DMS153 (cell line): ENCODE results near the gene GFER.
"Not testable (repeated sequence)": the region's sequence is repeated elsewhere in the genome, so short reads cannot be mapped to it uniquely, and the experiment has no call there.

Experiments used
- DNase-seq: peaks from one replicate; lab custom pipeline; 2025; lab: John Stamatoyannopoulos, UW

Gene GFER

DNA sequence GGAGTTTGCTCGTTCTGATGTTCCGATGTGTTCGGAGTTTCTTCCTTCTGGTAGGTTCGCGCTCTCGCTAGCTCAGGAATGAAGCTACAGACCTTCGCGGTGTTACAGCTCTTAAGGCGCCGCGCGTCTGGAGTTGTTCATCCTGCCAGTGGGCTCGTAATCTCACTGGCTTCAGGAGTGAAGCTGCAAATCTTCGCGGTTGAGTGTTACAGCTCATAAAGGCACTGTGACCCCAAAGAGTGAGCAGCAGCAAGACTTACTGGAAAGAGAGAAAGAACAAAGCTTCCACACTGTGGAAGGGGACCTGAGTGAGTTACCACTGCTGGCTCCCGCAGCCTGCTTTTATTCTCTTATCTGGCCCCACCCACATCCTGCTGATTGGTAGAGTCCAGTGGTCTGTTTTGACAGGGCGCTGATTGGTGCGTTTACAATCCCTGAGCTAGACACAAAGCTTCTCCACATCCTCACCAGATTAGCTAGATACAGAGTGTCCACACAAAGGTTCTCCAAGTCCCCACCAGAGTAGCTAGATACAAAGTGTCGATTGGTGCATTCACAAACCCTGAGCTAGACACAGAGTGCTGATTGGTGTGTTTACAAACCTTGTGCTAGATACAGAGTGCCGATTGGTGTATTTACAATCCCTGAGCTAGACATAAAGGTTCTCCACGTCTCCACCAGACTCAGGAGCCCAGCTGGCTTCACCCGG lies 26.4 kb upstream of the GFER start:
- DNase-seq: not testable (repeated sequence)

DNA sequence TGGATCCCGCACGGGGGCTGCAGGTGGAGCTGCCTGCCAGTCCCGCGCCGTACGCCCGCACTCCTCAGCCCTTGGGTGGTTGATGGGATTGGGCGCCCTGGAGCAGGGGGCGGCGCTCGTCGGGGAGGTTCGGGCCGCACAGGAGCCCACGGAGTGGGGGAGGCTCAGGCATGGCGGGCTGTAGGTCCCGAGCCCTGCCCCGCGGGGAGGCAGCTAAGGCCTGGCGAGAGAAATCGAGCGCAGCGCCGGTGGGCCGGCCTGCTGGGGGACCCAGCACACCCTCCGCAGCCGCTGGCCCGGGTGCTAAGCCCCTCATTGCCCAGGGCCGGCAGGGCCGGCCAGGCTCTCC lies 25.9 kb upstream of the GFER start:
- DNase-seq: not testable (repeated sequence)

DNA sequence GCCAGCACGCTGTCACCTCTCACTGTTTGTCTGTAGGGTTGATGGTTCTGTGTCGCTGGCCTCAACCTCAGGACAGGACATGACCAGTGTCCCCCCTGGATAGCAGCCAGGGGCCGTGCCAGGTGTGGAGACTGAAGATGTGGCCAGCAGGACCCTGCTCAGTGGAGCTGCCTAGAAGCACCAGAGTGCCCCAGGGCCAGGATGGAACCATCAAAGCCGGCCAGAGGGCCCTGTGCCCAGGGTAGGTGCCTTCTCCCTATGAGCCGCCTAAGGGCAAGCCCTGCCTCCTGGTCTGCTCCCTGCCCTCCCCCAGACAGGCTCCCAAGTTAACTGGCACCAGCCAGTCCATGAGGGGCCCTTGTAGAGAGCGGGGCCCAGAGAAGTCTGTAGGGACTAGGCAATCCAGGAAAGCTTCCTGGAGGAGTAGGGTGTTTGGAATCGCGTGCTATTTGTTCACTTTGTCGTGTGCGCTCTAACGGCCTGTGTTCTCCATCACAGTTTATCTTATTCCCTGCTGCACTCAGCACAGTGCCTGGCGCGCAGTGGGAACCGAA lies 25.2 kb upstream of the GFER start:
- no peak for DNase-seq

DNA sequence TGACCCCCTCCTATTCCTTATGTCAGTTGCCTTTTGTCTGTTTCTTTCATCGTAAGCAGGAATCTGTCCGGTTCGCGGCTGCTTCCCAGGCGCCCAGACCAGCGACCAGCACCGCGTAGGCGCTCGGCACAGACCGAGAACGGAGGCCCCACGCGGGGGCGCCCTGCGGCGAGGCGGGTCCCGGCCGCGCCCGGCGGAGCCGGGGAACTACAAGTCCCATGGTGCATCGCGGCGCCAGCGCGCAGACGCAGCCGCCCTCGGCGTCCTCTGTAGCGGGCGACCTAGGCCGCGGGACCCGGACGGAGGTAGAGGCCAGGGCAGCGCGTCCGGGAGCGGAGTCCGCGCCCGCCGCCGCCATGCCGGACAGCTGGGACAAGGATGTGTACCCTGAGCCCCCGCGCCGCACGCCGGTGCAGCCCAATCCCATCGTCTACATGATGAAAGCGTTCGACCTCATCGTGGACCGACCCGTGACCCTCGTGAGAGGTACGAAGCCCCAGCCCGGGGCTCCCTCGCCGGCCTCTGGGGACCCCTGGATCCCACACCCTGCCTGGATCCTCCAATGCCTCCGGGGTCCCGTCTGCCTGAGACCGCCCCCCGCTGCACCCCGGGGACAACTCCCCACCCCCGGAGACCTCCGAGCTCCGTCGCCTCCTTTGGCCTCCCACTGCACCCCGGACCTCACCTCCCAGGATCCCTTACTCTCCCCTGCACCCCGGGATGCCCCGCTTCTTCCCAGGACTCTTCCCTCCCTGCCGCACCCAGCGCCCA lies 24.5 kb upstream of the GFER start, which contains the start of gene NDUFB10:
TSS of gene NDUFB10 (plus strand) at position 270 of the 771 bp plus-strand sequence. CDS start at position 357, 87 bp downstream.
- DNase-seq: peak; percentile 72

DNA sequence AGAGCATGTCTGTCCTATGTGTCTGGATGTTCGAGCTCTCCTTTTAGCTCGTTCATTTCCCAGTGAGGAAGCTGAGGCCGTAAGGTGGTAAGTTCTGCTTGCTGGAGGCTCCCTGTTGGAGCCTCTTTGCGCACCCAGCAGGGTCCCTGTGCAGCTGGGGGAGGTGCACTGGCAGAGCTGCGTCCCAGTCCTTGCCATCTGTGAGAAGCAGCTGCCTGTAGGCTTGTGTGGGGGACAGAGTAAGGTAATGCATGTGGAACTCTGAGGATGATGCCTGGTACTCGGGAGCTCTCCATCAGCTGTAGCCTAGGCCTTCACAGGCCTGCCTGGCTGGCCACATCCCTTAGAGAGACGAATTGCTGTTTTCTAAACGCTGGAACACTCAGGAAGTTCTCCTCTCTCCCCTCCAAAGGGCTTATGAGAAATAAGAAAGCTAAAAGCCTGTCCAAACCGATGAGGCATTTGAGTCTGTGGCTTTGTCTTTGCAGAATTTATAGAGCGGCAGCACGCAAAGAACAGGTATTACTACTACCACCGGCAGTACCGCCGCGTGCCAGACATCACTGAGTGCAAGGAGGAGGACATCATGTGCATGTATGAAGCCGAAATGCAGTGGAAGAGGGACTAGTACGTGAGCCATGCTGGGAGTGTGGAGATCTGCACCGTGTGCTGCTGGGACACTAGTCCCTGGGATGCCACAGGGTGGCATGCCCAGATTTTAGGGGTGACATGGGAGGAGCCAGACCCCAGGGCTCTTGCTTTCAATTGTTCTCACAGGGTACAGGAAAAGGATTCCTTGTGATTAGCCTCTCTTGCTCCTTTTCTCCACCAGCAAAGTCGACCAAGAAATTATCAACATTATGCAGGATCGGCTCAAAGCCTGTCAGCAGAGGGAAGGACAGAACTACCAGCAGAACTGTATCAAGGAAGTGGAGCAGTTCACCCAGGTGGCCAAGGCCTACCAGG lies 23.0 kb upstream of the GFER start:
- DNase-seq: no peak

DNA sequence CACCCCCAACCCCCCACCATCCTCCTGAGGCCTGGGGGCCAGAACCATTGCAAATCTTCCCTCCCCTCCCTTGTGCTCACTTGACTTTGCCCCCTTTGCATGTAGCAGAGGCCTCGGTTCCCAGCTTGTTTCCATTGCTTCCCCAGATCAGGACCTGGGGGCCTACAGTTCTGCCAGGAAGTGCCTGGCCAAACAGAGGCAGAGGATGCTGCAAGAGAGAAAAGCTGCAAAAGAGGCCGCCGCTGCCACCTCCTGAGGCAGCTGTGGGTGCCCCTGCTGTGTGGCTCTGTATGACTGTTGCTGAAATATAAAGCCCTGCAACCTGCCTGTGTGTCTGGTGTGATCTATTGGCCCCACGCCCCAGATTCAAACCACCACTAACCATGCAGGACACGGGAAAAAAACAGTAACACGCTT lies 22.3 kb upstream of the GFER start:
- no peak for DNase-seq

DNA sequence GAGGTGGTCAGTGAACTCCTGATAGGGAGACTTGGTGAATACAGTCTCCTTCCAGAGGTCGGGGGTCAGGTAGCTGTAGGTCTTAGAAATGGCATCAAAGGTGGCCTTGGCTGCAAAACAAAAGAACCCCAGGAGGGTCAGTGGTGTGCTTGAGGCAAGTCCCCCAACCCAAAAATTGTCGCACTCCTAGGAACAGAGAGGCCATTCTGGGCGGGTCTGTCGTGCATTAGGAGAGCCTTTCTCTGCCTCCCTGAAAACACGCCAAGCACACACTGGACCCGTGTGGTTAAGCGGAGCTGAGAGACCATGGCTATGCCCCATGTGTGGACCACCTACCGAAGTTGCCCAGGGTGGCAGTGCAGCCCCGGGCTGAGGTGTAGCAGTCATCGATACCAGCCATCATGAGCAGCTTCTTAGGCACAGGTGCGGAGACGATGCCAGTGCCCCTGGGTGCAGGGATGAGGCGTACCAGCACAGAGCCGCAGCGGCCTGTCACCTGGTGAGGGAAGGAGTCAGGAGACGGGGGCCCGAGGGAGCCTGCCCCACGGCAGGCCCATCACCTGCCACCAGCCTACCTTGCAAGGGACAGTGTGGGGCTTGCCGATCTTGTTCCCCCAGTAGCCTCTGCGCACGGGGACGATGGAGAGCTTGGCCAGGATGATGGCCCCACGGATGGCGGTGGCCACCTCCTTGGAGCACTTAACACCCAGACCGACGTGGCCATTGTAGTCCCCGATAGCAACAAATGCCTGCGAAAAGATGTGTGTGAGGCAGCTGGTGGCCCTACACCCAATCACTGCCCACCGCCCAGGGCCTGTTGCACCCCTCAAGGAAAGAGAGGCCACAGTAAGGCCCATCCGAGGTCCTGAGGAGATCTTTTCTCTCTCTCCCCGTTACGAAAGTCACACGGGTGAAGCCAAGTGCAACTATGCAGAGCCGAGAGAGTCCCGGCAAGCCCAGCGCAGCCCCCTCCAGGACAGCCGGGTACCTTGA lies 21.5 kb upstream of the GFER start:
- DNase-seq: not testable (repeated sequence)

DNA sequence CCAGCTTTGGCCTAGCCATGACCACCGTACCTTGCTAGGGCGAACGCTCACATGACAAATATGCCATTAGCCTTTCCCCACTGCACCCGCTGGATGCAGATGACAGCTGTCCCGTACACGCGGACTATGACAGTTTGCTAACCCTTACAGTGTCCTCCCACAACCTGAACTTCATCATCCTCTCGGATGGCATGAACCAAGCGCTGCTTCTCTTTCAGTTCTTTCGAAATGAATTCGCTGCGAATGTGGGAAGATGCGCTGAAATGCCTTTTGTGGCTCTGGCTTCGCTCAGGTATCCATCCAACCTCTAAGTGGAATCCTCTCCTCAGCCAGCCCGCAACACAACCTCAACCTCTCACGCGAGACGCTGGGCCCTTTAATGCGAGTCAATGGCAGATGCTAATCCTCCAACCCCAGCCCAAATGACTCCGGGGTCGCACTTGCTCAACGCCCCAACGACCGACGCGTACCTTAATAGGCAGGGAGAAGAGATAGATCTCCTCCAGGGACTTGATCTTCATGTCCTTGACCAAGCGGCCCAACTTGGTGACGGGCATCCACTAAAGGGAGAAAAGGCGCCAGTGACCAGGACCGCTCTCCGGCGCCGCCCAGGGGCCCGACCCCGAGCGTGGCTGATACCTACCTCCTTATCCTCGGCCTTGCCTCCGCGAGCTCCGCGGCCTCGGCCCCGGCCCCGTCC lies 20.0 kb upstream of the GFER start:
- no peak for DNase-seq

DNA sequence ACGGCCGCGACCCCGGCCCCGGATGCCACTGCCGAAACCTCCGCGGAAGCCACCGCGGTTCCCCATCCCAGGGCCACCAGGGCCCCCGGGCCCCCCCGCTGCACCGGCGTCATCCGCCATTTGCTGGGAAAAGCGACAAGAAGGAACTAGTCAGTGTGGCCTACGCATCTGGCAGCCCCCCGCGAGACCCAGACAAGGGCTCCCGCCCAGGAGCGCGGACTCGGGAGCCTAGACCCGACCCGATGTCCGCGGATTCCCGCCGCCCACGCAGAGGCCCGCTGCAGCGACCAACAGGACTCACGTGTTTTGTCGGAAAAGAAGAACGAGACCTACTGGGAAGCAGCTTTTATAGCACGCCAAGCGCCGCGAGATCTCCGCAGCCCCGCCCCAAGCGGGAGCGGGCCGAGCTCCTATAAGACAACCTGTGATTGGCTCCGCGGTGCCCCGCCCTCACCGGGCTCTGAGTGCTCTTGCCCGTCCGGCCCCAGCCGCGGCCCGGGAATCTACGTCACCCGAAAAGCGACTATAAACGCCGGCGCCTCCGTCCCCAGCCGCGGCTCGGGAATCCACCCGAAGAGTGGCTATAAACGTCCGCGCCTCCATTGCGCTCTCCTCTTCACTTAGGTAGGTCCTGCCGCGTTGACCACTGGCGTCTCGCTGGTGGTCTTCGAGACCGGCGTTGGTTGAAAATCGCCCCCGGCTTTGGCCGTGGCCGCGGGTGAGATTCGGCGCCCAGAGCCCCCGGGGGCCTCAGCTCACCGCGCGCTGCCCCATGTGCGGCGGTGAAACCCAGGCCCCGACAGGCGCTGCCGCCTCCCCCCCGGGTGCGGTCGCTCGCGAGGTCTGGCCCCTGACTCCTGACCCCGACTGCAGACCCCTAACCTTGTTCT lies 19.2 kb upstream of the GFER start, which contains the start of gene RPS2:
TSS of gene RPS2 (minus strand) at position 321 of the 890 bp plus-strand sequence. CDS start at position 120, 201 bp downstream.
- peak; percentile 96 for DNase-seq

DNA sequence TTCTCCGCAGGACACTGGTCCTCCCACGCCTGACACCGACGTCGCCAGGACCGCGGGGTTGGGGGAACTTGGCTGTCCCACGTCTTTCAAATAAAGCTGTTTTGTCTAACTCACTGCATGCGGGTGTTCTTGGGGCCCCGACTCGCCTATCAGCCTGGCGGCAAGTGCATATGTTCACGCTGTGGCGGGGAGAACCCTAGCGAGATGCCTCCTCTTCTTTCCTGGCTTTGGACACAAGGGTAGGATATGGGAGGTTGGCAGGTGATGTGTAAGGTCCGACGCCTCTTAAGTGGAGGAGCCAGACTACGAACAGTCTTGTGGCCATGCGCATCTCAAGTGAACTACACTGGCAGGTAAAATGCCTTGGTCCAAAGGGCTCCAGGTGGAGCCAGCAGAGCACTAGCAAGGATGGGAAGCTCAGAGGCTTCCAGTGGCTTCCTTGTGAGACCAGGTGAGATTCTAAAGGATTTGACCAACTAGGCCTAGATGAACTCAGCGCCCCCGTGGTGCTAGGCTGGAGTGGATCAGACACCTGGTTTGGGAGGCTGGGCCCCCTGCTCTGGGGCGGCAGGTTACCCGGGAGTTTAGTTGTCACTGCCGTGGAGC lies 18.5 kb upstream of the GFER start:
- DNase-seq: no peak

DNA sequence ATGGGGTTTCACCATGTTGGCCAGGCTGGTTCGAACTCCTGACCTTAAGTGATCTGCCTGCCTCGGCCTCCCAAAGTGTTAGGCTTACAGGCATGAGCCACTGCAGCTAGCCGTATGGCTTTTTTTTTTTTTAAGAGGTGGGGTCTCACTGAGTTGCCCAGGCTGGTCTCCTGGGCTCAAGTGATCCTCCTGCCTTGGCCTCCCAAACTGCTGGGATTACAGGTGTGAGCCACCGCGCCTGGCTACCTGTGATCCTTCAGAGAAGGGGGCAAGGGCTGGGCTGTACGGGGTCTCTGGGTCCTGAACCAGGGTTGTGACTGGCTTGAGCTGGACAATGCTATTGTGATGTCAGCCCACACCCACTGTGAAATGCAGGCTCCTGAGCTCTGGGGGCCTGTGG lies 17.5 kb upstream of the GFER start, which contains the start of gene RNF151:
TSS of gene RNF151 (plus strand) at position 397 of the 400 bp plus-strand sequence. CDS start 26 bp downstream, outside the sequence.
- no peak for DNase-seq

DNA sequence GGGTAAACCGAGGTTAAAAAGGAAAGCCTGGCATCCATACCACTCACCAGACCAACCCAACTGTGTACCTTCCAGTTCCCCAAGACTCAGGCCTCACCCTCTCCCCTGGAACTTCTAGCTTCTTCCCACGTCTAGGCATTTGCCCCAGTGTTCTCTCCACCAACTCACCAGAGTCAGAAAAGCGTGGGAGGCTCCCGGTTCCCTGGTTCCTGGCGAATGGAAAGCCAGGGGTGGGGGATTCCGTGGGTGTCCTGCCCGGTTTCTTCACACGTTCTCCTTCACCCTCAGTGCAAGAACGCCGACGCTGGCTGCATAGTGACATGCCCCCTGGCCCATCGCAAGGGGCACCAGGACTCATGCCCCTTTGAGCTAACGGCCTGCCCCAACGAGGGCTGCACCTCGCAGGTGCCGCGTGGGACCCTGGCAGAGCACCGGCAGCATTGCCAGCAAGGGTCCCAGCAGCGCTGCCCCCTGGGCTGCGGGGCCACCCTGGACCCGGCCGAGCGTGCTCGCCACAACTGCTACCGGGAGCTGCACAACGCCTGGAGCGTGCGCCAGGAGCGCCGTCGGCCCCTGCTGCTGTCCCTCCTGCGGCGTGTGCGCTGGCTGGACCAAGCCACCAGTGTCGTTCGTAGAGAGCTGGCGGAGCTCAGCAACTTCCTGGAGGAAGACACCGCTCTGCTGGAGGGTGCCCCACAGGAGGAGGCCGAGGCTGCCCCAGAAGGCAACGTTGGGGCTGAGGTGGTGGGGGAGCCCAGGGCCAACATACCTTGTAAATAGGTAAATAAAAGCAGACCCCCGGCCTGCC lies 15.6 kb upstream of the GFER start:
- no peak for DNase-seq

DNA sequence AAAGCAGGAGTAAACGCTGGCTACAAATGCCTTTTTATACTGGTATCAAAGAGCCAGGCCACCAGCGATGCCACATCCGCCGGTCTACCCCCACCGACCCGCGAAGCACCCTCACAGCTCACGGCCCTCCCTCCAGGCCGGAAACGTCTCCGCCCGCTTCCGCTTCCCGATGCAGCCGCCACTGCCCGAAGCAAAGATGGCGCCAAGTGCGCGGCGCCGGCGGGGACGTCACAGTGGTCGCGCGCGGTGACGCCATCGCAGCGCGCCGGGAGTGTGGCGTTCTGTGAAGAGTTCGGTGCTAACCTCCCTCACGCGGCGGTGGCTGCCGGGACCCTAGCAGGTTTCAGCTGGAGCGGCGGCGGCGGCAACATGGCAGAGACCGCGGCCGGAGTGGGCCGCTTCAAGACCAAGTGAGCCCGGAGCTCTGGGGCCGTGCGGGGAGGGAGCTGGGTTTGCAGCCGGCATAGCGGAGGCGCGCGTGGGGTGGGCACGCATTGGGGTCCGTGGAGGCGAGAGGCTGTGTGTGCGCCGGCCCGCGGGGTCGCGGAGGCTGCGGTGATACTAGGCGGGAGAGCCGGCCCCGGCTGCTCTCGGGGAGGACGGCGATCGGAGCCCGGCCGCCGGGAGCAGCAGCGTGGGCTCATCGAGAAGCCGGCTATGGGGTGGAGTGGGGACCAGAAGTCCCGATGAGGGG lies 12.1 kb upstream of the GFER start, which contains the start of gene TBL3:
TSS of gene TBL3 (plus strand) at position 258 of the 694 bp plus-strand sequence. CDS start at position 370, 112 bp downstream.
- peak; percentile 85 for DNase-seq

DNA sequence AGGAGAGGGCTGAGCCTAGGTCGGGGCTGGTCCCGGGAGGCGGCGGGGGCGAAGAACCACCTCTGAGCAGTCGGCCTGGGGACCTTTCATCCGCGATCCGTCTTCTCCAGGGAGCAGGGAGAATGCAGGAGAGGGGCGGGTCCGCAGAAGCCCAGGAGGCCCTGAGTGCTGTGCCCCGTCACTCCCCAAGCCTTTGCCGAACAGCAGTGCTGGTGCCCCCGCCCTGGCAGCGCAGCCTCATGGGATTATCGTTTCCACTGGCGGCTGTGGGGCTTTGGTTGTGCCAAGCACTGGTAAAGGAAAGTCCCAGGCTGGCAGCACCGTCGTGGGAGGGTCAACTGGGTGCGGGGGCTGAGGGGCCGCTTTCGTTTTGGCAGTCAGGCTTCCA lies 11.5 kb upstream of the GFER start:
- DNase-seq: no peak

DNA sequence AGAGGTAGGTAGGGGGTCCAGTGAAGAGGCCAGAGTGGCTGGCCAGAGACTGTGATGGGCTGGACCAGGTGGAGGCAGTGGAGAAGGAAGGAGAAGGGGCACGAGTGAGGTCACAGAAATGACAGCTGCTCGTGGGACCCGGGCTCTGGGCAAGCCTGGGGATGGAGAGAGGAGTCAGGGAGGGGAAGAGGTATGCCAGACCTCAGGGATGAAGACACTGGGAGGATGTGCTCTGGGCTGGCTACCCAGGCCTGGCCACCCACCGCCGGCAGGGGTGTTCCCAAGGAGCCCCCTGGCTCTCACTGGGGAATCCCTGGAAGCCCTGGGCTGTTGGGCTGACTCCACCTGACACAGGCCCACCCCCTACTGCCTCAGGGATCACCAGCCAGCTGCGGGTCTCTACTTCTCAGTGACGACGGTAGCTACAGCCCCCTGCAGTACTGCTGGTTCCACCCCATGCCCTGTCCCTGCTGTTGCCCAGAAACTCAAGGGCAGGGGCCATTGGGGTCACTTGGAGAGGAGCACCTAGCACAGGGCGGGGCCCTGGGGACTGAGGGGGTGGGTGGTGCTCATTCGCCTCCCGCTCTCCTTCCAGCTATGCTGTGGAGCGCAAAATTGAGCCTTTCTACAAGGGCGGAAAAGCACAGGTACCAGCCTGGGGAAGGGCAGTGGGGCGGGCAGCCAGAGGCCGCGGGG lies 10.4 kb upstream of the GFER start:
- DNase-seq: no peak
